ENCODE measurements around the gene DCST1.
A peak's percentile ranks its signal among the peaks of the same experiment; 100 is the strongest.

Gene DCST1

DNA sequence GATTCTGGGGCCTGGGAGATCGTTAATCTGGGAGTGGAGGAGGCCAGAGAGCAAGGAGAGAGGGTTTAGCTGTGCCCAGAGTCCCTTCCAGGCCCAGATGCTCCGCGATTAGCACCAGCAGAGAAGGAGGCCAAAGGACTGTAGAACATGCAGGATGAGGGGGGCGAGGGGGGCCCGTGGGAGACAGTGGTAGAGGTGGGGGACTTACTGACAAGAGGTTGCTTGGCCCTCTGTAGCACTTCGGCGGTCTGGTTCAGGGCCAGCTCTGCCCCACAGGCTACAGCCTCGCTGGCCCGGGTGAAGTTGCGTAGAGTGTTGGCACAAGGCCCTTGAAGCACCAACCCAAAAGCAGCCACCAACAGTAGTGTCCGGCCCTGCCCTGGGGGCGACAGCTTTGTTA, 738 bp upstream of the DCST1 start:
- DNase-seq (ENCODE audit: low read depth, low spot score), result no peak

DNA sequence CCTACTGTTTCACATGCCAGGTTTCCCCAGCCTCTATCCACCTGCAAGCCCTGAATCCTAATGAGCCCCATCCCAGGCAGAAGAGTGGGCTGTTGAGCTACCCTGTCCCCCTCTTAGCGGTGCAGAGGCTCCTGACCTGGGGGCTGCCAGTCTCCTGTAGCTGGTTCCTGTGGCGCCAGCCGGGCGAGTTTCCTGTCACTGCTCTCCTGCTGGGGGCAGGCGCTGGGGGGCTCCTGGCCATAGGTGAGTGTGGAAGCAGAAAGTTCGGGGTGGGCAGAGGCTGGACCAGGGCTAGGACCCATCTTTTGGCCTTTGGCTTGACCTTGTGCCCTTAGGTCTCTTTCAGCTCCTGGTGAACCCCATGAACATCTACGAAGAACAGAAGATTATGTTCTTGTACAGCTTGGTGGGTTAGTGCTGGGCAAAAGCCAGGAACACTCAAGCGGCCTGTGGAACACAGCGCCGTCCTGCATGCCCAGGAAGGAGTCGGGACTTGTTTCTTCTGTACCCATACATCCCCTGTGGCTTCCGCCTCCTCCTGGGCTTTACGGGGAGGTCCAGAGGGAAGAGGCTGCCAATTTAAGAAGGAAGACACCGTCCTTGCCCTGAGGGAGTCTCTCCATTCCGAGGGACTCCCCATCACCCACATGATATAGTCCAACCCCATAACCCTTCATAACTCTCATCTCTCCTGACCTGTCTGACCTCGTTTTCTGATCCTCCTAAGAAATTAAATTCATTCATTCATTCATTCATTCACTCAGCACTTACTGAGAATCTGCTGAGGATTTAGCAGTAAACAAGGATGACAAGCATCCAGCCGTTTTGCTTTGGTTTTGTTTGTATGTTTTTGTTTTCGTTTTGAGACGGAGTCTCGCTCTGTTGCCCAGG, 939 bp downstream of the DCST1 start:
- DNase-seq (ENCODE audit: low read depth, low spot score), result no peak

DNA sequence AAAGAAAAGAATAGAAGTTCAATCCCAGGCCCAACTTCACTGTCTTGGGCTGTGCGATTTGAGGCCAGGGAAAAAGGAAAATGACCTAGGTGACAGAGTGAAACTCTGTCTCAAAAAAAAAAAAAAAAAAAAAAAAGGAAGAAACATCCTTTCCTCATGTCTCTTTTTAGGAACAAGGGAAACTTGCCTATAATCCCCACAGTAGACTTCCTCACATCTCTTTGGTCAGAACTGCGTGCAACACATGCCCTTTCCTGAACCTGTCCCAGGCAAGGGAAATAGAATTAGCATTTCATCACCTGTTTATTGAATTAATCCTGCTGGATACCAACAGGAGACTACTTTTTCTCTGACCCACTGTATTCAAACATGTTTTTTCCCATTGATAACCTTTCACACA, 2.3 kb downstream of the DCST1 start:
- DNase-seq (ENCODE audit: low read depth, low spot score), result no peak

DNA sequence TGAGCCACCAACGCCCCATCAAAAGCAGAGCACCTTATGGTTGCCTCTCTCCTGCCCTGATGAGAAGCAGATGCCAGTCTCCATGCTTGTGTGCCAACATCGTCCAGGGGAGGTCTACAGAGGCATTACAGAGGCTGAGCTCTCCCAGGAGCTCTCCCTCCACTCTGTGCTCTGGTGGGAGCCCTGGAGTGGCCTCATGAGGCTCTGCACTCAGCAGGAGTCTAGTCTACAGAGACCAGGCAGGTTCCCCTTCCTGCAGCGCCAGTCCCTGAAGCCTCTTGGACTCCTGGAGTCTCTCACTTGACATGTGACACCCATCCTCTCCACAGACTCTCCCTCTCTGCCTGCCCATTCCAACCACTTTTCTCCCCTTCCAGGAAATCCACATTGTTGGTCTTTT, 3.4 kb downstream of the DCST1 start:
- DNase-seq (ENCODE audit: low read depth, low spot score), result no peak

DNA sequence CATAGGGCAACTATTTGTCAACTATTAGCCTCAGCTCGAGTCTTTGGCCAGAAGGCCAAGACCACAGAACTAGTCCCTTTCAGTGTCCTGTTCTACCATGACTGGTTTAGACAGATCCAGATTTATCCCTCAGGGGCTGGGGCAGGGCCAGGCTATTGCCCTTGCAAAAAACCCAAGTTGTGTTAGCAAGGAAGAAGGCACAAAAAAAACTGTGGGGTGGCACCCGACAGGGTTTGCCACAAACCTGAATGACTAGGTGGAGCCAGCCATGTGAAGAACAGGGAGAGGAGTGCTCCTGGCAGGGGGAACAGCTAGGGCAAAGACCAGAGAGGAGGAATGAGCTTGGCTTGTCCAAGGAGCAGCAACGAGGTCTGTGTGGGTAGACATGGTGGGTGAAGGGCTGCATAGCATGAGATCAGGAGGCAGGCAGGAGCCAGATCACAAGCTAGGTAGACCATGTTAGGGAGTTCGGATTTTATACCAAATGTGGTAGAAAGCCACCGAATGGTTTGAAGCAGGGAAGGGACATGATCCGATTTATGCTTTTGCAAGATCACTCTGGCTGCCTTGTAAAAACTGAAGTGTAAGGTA, 4.3 kb downstream of the DCST1 start:
- no peak for DNase-seq (ENCODE audit: low read depth, low spot score)

DNA sequence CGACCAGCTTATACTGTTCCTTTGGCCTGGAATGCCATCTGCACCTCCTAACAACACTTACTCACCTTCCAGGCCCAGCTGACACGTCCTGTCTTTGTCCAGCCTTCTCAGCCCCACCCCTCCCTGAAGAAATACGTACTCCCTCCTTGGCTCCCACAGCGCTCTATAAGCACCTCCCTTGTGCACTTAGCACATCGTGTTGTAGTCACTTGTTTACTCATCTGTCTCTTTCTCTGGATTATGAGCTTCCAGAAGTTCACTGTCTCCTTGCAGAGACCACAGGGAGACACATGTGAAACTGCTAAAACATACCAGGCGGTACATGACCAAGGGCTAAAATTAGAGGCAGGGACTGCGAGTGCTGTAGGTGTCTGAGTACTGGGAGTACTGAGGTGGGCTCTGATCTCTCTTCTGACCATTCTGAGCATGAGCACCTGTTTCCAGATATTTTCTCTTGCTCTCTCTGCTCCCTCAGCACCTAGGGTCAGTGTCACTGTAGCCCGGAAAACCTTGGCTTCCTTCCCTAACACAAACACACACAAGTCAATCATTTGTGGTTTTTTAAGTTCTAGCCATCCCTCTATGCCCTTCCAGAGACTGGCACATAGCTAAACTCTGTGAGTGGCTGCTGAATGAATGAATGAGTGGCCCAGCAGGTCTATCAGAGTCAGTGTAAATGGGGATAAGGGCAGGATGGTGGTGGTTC, 5.1 kb downstream of the DCST1 start:
- no peak for DNase-seq (ENCODE audit: low read depth, low spot score)

DNA sequence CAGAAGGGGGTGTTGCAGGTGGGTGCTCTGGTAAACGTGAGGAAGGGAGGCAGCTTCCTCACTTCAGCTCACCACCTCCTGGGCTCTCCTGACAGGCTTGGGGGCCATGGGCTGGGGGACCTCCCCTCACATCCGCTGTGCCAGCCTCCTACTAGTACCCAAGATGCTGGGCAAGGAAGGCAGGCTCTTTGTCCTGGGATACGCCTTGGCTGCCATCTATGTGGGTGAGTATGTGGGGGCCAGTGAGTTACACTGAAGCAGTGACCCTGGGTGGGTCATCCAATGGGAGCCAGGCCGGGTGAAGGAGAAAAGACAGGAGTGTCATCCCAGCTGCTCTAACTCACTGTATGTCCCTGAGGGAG, 5.7 kb downstream of the DCST1 start:
- no peak for DNase-seq (ENCODE audit: low read depth, low spot score)

DNA sequence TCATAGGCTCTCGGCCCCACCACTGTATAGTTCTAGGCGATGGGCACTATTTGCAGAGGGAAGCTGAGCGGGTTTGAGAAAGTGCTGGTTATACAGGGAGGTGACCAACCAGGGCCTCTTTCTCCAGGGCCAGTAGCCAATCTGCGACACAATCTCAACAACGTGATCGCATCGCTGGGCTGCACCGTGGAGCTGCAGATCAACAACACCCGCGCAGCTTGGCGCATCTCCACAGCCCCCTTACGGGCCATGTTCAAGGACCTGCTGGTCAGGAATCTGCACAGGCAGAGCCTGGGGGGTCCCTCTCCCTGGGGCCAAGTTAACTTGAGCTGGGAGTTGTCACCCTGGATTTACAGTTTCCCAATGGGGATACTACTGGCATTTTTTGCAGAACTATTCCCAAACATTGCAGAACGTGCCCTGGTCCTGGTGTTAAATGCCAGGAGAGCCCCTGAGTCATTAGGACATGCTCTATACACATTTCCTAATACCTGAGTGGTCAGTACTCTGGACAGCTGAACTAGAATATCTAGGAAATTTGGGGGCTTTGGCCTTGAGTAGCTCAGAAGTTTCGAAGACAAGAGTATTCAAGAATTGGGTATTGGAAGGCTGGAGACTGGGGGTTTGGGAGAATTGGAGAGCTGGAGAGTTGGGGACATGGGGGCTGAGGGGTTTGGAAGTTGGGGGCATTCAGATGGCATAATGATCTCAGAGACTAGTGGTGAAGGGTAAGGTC, 6.9 kb downstream of the DCST1 start:
- no peak for DNase-seq (ENCODE audit: low read depth, low spot score)

DNA sequence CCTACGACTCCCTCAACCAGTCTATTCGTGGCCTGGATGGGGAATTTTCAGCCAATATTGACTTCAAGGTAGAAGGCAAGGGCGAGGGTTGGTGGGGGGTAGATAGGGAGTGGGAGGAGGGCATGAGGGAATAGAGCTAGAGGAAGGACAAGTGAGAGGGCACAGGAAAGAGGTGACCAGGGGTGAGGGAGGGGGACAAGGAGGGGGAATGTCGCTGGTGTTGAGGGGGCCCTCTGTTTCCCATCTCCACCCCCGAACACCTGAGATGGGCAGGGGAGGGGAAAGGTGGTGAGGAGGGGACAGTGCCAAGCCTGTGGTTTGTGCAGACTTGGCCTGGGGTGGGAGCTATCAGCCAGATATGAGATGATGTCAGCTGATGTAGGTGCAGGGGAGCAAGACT, 9.2 kb downstream of the DCST1 start:
- no peak for DNase-seq (ENCODE audit: low read depth, low spot score)

DNA sequence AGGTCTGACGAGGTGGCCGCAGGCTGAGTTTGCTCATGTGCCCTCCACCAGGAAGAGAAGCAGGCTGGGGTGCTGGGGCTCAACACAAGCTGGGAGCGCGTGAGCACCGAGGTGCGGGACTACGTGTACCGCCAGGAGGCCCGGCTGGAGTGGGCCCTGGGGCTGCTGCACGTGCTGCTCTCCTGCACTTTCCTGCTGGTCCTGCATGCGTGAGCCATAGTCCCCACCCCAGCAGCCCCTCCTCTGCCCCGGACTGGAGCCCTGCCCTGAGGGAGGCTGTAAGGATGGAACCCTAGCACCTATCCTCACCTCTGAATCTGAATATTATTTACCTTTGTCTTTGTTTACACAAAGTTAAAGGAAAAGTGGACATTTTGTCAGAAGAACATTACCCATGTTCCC, 9.7 kb downstream of the DCST1 start:
- no peak for DNase-seq (ENCODE audit: low read depth, low spot score)

DNA sequence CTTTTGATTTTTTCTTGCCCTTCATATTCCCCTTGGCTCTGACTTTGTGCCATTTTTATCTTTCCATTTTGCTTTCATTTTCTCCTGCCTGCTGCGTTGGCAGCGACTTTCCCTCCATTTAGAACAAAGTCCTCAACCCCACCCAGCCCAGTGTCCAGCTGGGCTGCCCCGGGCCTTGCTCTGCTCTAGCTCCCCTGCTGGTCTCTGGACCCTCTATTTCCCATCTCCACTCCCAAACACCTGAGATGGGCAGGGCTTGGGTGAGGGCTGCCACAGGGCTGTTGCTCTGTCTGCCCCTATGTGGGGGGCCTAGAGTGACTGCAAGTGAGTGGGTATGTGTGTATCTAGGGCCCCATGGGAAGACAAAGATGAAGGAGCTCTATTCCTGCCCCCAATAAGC, 10.2 kb downstream of the DCST1 start:
- no peak for DNase-seq (ENCODE audit: low read depth, low spot score)

DNA sequence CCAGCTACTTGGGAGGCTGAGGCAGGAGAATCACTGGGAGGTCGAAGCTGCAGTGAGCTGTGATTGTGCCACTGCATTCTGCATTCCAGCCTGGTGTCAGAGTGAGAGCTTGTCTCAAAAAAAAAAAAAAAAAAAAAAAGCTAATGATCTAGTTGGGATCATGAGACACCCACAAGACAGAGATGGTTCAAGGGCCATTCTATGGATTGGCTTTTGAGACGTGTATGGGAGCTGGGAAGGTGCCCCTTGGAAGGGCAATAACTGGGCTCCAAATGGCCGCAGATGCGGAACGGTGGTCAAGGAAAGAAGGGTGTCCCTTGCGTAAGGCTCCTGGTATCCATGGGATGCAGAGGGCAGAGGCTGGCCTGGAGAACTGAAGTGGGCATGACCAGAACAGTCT, 10.7 kb downstream of the DCST1 start:
- DNase-seq (ENCODE audit: low read depth, low spot score), result no peak

DNA sequence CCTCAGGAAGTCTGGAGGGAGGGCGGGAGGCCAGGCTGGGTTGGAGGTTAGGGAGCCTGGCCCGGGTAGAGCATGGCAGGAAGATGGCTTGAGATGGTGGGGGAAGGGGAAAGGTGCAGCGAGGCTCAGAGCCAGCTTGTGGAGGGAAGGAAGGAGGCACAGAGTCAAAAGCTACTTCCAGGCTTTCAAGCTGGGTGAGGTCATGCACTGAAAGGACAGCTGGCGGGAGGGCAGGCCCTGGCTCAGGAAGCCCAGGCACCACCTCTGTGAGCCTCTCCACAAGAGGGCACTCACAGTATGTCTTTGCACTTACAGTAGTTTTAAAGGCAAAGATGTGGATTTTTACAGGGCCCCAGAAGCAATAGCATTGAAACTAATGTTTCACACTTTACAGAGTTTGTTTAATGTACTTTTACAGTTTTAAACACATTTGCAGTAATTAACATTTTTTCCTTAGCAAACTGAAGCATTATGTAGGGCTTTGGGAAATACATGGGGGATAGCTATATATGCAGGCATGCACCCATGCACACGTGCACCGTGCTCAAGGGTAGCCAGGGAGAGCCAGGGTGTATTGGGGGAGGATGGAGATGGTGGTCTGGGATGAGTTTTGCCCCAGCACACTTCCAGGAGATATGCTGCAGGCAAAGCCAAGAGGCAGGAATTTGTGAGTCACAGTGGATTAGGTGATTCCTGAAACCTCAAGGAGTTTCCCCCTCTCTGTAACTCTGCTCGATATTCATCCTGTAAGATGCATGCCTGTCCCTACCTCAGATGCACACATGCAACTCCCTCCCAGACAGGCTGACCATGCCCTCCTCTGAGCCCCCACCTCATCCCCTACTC, 11.4 kb downstream of the DCST1 start:
- DNase-seq (ENCODE audit: low read depth, low spot score), result peak; percentile 81

DNA sequence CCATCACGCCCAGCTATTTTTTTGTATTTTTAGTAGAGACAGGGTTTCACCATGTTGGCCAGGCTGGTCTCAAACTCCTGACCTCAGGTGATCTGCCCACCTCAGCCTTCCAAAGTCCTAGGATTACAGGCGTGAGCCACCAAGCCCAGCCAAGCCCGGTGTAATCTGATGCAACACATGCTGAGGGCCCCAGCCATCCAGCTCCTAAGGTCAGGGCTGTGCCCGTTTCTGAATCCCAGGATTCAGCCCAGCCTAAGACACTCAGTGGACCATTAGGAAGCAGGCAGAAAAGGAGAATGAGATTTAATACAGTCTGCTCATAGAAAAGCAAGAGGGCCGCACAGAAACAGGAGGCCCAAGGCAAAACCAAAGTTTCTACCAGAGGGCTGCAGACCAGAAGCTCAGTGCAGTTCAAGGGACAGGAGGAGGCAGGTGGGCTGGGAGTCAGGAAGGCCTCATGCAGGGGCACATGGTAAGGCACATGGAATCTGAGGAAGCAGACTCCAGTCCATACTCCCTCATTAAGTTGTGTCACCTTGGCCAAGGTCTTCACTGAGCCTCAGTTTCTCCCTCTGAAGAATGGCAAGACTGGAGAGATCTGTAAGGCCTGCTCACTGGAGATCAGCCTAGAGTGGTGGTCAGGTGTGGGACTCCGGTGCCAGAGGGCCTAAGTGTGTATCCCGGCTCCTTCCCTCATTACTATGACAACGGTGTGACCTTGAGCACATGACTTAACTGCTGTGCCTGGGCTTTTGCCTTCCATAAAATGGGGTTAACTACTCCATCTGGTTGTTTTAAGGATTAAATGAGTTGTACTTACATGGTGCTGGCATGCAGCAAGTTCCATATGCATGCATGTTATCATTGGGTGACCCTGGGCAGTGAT, 15.1 kb downstream of the DCST1 start:
- no peak for DNase-seq (ENCODE audit: low read depth, low spot score)

DNA sequence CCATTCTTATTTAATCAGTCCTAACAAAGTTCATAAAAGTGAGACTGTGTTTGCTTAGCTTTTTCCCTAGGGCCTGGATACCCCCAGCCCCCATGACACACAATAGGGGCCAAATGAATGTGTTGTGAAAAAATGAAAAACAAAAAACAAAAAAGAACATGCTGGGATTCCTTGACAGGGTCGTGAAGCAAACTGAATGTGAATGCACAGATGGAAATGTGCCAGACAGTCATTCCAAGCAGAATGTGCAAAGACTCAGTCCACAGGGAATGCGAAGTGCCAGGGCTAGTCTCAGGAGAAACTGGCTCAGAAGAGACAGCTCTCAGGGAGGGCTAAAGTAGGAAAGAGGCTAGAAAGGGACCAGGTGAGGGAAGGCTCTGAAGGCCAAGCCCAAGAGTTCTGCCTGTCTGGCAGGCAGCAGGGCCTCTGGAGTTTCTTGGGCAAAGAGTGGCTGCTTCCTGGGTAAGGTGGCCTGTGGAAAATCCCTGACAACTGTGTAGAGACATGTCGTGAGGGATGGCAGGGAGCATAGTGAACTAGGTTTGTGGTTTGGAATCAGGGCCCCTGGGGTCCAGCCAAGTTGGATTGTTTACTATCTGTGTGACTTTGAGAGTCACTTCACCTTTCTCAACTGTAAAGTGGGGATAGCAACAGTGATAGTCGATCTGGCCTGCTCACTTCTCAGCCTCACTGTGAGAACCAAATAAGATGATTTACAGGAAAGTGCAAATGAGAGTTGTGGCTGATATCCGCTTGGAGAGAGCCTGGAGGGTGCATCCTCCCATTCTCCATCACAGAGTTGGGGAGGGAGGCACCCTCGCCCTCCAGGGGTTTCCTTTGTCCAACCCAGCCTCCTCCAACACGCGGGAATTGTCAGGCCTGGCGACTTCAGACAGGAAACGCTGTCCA, 16.3 kb downstream of the DCST1 start:
- peak; percentile 78 for DNase-seq (ENCODE audit: low read depth, low spot score)

DNA sequence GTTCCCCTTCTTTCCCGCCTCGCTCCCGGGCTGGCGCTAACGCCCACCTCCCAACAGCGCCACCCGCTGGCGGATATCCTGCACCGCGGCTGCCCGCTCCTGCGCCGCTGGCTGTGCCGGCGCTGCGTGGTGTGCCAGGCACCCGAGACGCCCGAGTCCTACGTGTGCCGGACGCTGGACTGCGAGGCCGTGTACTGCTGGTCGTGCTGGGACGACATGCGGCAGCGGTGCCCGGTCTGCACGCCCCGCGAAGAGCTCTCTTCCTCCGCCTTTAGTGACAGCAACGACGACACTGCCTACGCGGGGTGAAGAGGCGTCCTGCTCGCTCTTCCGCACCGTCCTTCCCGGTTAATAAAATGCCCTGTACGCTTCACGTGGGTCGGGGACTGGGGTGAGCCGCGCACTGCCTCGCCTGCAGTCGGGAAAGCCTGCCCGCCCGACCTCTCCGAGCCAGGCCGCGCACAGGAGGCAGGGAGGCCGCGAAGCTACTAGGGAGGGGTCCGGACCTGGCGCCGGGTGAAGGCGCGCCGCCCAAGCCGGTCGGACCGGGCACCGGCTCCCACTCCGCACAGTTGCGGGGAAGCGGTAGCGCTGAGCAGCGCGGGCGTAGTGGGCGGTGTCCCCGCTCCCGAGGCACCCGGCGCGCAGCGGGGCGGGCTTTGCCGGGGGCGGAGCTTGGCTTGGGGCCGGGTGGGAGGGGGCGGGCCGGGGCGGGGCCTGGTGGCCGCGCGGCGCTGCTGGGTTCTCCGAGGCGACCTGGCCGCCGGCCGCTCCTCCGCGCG, 17.1 kb downstream of the DCST1 start, which contains the start of gene ADAM15:
Gene ADAM15 (plus strand): TSS at position 757 of the 782 bp plus-strand sequence. CDS start 71 bp downstream, outside the sequence.
- peak; percentile 88 for DNase-seq (ENCODE audit: low read depth, low spot score)

DNA sequence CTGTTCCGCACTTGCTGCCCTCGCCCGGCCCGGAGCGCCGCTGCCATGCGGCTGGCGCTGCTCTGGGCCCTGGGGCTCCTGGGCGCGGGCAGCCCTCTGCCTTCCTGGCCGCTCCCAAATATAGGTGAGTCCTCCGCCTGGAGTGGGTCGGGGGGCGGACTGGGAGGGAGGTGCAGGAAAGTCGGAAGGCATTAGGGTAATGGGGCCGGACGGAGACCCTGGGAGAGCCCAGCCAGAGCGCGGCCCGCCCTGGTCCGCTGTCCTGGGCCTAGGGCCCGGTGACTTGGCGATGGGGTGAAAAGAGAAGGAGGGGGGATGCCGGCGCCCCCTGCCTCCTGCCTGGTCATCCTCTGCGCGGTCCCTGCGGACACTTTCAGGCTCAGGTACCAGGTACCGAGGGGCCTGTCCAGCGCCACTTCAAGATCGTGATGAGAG, 17.7 kb downstream of the DCST1 start:
- DNase-seq (ENCODE audit: low read depth, low spot score), result no peak

DNA sequence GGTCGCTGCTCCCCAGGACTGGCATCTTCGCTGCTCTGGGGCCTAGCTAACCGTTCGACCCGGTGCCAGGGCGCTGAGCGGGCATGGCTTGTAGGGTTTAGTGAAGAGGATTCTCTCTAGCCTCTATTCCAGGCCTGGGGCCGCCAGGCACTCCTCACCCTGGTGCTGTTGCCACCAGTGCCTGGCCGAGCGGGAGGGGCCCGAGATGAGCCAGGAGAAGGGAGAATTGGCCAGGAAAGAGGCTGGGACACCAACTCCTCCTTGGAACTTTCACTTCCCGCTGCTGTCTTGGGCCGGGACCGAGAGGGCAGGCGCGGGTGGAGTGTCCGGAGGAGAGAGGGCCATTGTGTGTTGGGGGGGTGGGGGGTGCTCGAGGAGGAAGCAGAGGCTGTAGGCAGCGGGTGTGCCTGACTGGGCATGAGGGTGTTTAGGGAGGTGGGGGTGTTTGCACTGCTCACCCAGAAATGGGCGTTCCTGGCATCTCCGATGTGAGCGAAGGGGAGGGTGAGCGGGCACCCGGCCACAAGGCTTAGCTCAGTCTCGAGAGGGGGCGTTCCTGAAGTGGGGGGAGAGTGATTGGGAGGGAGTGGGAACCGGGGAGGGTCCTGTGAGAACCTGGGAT, 18.3 kb downstream of the DCST1 start:
- peak; percentile 54 for DNase-seq (ENCODE audit: low read depth, low spot score)

Data from astrocyte of the hippocampus (primary cell).